Kidney glomerular epithelial cell (primary cell): ENCODE results near the gene SLC8A2.

Experiments used
- DNase-seq: peaks from one replicate; lab custom pipeline; 2025; lab: John Stamatoyannopoulos, UW

SLC8A2 gene

GRCh38 chr19:47503826-47504150 is 32.1 kb upstream of the SLC8A2 start:
- DNase-seq: no peak

- no peak for DNase-seq
These were observed 31.6 kb upstream of the SLC8A2 start for GRCh38 chr19:47503130-47503825.

- DNase-seq: no peak
These were observed 28.5 kb upstream of the SLC8A2 start for GRCh38 chr19:47499863-47500830.

- DNase-seq: no peak
These were observed 27.7 kb upstream of the SLC8A2 start for GRCh38 chr19:47499371-47499770.

GRCh38 chr19:47498561-47498960 is 26.9 kb upstream of the SLC8A2 start:
- no peak for DNase-seq

GRCh38 chr19:47497821-47498520 is 26.3 kb upstream of the SLC8A2 start:
- no peak for DNase-seq

- DNase-seq: no peak
These were observed 25.5 kb upstream of the SLC8A2 start for GRCh38 chr19:47497050-47497766.

GRCh38 chr19:47495478-47496372 is 24.0 kb upstream of the SLC8A2 start:
- DNase-seq: no peak

- DNase-seq: no peak
These were observed 23.0 kb upstream of the SLC8A2 start for GRCh38 chr19:47494729-47495128.

- no peak for DNase-seq
These were observed 22.5 kb upstream of the SLC8A2 start for GRCh38 chr19:47494211-47494547.

GRCh38 chr19:47493378-47494210 is 21.9 kb upstream of the SLC8A2 start:
- DNase-seq: no peak

- DNase-seq: no peak
These were observed 21.1 kb upstream of the SLC8A2 start for GRCh38 chr19:47492571-47493377.

- DNase-seq: no peak
These were observed 20.4 kb upstream of the SLC8A2 start for GRCh38 chr19:47492137-47492533.

GRCh38 chr19:47491358-47492136 is 19.9 kb upstream of the SLC8A2 start:
- no peak for DNase-seq

GRCh38 chr19:47490847-47491246 is 19.2 kb upstream of the SLC8A2 start:
- DNase-seq: no peak

GRCh38 chr19:47490031-47490430 is 18.3 kb upstream of the SLC8A2 start:
- DNase-seq: no peak

- no peak for DNase-seq
These were observed 17.6 kb upstream of the SLC8A2 start for GRCh38 chr19:47489072-47489914.
